ENCODE measurements around the gene CPO.

The CPO gene

GRCh38 chr2:206981739-206982340, 42.5 kb downstream of the CPO start:
- peak; percentile 65 for DNase-seq (ENCODE audit: low read depth)
- TF ChIP-seq CTCF (IDR thresholded peaks at IDR 0.05; ENCODE audit: low read depth, low read length): peak; percentile 61
- TF ChIP-seq MAX (IDR thresholded peaks at IDR 0.05; ENCODE audit: low read depth, low read length): no peak
- TF ChIP-seq POLR2A (IDR thresholded peaks at IDR 0.05; ENCODE audit: extremely low read depth, insufficient read length): no peak
- no peak overlapping the region for H3K4me3 ChIP-seq (ENCODE audit: low read depth, low read length)

- H3K4me3 ChIP-seq (ENCODE audit: low read depth, low read length): no peak overlapping the region
- no peak for DNase-seq (ENCODE audit: low read depth)
- no peak for TF ChIP-seq POLR2A (IDR thresholded peaks at IDR 0.05; ENCODE audit: extremely low read depth, insufficient read length)
- no peak for TF ChIP-seq CTCF (IDR thresholded peaks at IDR 0.05; ENCODE audit: low read depth, low read length)
- no peak for TF ChIP-seq MYC (IDR thresholded peaks at IDR 0.05; ENCODE audit: low read depth, low read length)
- TF ChIP-seq MAX (IDR thresholded peaks at IDR 0.05; ENCODE audit: low read depth, low read length): no peak
These were observed 43.1 kb downstream of the CPO start for GRCh38 chr2:206982360-206982955.

- no peak overlapping the region for H3K4me3 ChIP-seq (ENCODE audit: low read depth, low read length)
- no peak for DNase-seq (ENCODE audit: low read depth)
- TF ChIP-seq MAX (IDR thresholded peaks at IDR 0.05; ENCODE audit: low read depth, low read length) (no peak), POLR2A (IDR thresholded peaks at IDR 0.05; ENCODE audit: extremely low read depth, insufficient read length) (no peak), MYC (IDR thresholded peaks at IDR 0.05; ENCODE audit: low read depth, low read length) (no peak), CTCF (IDR thresholded peaks at IDR 0.05; ENCODE audit: low read depth, low read length) (no peak)
These were observed 44.0 kb downstream of the CPO start for GRCh38 chr2:206983161-206983859.

GRCh38 chr2:206984206-206984605, 44.9 kb downstream of the CPO start:
- peak; percentile 47 for DNase-seq (ENCODE audit: low read depth)
- no peak overlapping the region for H3K4me3 ChIP-seq (ENCODE audit: low read depth, low read length)
- TF ChIP-seq MAX (IDR thresholded peaks at IDR 0.05; ENCODE audit: low read depth, low read length) (no peak), POLR2A (IDR thresholded peaks at IDR 0.05; ENCODE audit: extremely low read depth, insufficient read length) (no peak), MYC (IDR thresholded peaks at IDR 0.05; ENCODE audit: low read depth, low read length) (no peak), CTCF (IDR thresholded peaks at IDR 0.05; ENCODE audit: low read depth, low read length) (no peak)

GRCh38 chr2:206986943-206987342, 47.6 kb downstream of the CPO start:
- no peak for DNase-seq (ENCODE audit: low read depth)
- no peak overlapping the region for H3K4me3 ChIP-seq (ENCODE audit: low read depth, low read length)
- no peak for TF ChIP-seq MYC (IDR thresholded peaks at IDR 0.05; ENCODE audit: low read depth, low read length)
- TF ChIP-seq POLR2A (IDR thresholded peaks at IDR 0.05; ENCODE audit: extremely low read depth, insufficient read length): no peak
- no peak for TF ChIP-seq CTCF (IDR thresholded peaks at IDR 0.05; ENCODE audit: low read depth, low read length)
- no peak for TF ChIP-seq MAX (IDR thresholded peaks at IDR 0.05; ENCODE audit: low read depth, low read length)

Measured in NB4 (cell line).